Amniotic stem cell (primary cell): Measurements from ENCODE around the gene USP2.

Experiments used
- DNase-seq: peaks from one replicate; lab custom pipeline; 2025; lab: John Stamatoyannopoulos, UW

The USP2 gene

DNA sequence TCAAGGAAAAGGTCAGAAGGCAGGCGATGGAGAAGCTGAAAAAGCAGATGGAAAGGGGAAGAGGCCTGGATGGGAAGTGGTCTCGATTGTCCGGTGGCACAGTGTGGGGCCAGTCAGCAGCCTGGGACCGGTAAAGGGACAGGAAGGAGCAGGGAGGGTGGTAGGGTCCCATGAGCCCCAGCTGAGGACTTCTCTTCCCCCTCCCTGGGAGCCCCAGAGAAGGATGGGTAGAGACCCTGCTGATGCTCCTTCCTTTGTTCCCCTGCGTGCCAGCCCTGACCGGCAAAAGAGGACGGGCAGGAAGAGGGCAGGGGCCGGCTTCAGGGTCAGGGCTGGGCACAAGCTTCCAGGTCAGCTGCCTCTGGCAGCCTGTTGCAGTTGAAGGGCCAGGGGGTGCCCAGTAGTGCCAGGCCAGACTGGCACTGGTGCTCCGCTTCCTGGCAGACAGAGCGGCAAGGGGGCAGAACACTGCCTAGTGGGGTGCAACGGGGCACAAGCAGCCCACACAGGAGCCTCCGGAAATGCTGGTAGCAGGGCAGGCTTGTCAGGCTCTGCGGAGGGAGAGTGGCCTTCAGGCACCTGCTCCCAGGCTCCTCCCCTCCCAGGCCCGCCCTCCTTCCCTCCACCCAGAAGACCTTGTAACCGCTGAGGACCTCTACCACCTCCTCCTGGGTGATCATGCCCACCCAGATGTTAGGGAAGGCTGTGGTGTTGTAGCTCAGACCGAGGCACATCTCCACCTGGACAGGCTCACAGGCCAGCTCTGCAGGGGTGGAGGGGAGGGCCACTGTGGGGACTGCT is 40.1 kb downstream of the USP2 start:
- DNase-seq: no peak

DNA sequence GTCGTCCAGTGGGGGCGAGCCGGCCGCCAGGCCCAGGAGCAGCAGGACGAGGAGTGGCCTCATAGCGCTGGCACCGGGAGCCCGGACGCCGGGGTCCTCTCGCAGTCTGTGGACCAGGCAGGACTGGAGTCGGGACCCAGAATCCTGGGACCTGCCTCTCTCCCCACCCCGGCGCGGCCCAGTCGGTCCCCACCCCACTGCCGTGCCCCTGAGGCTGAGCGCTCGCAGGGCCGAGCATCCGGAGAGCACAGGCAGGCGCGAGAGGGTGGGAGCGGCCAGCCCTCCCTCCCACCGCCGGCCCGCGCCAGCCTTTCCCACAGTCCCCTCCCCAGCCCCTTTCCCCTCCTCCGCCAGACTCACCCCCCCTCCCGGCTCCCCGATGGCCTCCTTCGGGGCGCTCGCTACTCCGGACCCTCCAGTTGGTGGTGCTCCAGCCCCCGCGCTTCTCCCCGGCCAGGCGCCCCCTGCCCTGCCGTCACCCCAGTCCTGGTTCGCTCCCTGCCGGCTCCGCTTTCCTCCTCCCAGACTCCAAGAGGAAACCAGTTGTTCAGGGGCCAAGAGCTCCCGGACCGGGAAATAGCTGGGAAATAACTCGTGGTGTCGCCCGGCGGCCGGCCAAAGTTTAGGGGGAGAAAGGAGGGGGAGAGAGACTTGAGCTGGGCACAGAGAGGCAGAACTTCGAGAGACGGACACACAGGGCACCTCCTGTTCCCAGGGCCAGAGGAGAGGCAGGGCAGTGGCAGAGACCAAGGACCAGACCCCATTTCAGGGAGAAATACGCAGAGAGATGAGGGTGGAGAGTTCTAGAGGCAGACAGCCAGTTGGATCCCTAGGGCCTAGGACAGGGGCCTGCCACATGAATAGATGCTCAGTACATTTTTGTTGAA is 40.9 kb downstream of the USP2 start, which contains the start of gene C1QTNF5:
Gene C1QTNF5, minus strand, starts transcription at position 549 of the 887 bp plus-strand sequence. Its CDS starts 486 bp downstream, at position 63.
- no peak for DNase-seq

GRCh38 chr11:119339589-119340334 is 41.7 kb downstream of the USP2 start:
- DNase-seq: peak; percentile 22

- no peak for DNase-seq
Observed at GRCh38 chr11:119338965-119339588, 42.4 kb downstream of the USP2 start.

DNA sequence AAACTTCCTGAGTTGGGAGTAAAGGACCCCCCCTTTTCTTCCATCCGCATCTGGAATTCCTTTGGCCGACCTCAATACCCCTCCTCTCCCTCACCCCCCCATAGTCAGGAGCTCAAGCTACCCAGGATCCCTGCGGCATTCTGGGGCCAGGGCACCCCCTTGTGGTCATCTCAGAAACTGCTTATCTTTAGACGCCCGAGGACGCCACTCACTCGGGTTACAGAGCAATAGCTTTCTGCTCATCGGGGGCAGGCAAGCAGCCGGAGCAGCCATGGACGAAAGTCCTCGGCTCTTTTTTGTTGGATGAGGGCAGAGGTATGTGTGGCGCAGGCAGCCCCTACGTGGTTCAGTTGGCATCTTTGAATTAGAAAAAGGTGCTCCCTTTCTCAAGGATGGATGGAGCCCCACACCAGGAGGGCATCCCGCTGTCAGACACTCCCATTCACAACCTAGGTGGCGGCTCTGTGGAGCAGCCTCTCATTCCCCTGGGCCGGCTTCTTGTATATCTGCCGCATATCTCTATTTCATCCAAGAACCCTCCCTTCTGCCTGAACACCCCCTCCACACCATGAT is 43.1 kb downstream of the USP2 start:
- DNase-seq: peak; percentile 29

- peak; percentile 43 for DNase-seq
Observed at GRCh38 chr11:119337581-119338317, 43.7 kb downstream of the USP2 start.

DNA sequence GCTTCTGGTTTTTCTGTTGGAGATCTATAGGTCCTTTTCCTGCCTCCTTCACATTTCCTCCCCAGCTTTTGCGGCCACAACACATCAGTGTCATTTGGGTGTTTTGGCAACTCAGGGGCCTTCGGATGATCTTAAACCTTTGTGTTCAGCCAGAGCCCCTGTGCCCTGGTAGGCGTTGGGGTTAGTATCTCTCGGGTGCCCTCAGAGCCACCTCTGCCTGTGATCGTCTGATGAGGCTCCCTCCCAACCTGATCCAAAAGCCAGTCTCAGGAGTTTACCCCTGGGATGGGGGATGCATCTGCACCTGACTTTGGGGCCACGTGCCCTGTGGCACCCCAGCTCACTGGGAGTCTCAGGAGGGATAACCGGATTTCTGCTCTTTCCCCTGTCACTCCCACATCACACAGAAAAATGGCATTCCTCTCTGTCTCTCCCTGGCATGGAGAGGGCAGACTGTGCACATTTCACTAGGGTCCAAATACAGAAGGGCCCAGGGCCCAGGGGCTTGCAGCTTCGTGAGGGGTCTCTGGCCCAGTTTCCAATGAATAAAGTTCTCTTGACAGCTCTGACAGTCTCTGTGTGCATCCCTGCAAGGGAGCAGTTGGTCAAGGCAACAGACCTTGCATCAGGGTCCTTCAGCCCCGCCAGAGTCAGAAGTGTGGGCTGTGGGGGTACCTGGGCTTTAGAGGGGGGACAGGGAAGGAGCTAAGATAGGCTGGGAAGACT is 44.6 kb downstream of the USP2 start:
- DNase-seq: no peak

GRCh38 chr11:119335655-119336543 is 45.6 kb downstream of the USP2 start:
- no peak for DNase-seq

GRCh38 chr11:119335091-119335654 is 46.3 kb downstream of the USP2 start:
- no peak for DNase-seq

- DNase-seq: peak; percentile 99
Observed at GRCh38 chr11:119334174-119334930, 47.1 kb downstream of the USP2 start, which contains the start of gene RNF26. Gene RNF26 (plus strand): TSS chr11:119334527. CDS start chr11:119335123, 596 bp downstream.

DNA sequence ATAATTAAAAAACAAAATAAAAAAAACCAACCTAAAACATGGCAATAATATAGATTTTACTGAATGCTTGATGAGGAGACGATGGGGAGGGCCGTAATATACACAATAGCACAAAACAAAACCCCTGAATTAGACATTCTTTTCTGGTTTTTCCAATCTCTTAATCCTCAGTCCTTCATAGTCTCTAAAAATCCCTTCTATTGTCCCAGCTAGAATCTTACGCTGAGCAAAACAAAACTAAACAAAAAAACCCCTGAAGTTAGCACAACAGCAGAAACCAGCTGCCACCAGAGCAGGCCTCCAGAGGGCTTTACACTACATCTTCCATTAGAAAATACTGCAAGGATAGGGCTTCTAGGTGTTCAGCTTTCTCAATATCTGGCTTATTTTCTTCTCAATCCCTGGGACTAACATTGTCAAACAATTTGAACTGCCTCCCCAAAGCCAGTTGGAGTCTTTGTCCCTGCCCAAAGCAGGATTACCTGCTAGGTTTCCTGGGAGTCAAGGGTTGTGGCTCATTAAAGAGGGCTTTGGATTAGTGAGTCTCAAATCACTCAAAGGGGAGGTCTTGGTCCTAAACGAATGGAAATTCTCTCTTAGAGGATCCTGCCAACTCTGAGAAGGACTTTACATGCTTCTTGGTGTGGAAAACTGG is 49.3 kb downstream of the USP2 start:
- no peak for DNase-seq

GRCh38 chr11:119330237-119330636 is 51.3 kb downstream of the USP2 start:
- DNase-seq: no peak

DNA sequence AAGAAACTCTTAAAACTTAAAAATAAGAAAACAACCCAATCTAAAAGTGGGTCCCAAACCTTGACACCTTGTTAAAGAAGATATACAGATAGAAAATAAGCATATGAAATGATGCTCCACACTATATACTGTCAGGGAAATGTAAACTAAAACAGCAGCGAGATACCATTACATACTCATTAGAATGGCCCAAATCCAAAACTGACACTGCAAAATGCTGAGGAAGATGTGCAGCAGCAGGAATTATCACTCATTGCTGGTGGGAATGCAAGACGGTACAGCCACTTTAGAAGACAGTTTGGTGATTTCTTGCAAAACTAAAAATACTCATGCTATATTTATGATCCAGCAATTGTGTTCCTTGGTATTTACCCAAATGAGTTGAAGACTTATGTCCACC is 52.2 kb downstream of the USP2 start:
- no peak for DNase-seq

DNA sequence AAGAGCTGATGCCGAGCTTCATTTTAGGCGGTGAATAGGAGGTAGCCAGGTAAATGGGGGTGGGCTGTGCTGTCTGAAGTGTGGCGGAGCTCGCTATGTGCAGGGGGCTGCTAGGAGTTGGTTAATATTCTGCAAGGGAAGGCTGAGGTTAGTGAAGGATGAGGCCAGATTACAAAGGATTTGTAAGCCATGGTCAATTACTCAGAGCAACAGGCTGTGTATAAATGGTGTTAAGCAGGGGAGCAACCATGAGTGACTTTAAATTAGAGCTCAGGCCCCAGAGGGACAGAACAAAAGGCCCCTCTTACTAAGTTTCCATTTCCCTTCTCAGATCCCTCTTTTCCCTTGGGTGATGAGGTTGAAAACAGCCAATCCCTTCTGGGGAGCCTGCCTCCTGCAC is 57.3 kb downstream of the USP2 start:
- DNase-seq: no peak

- peak; percentile 42 for DNase-seq
Observed at GRCh38 chr11:119323532-119324033, 57.9 kb downstream of the USP2 start.

DNA sequence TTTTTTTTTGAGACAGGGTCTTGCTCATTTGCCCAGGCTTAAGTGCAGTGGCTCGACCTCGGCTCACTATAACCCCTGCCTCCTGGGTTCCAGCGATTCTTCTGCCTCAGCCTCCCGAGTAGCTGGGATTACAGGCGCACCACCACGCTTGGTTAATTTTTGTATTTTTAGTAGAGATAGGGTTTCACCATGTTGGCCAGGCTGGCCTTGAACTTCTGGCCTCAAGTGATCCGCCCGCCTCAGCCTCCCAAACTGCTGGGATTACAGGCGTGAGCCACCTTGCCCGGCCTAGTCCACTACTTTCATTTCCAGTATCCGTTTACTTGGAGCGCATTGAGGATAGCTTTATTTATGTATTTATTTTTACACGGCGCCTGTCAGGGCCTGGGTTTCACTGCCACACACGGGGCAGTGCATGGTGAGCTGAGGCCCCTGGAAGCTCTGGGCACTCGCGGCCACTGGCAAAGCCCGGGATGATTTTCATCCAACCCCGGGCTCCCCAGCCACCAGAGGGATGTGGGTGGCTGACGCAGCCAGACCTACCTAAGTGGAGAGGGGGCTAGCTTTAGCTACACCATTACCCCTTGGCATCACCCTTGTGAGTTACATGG is 58.5 kb downstream of the USP2 start:
- DNase-seq: no peak

- DNase-seq: no peak
Observed at GRCh38 chr11:119322360-119322739, 59.1 kb downstream of the USP2 start.
